Naive thymus-derived CD4-positive, alpha-beta T cell (primary cell): ENCODE results near the gene ITGAD. TPM values are rescaled to one million over a fixed set of nuclear protein-coding genes. Genes with fewer than 3 reads are reported as not detected.

Experiments
- ATAC-seq: fragments of 150-1000 bp; cut with Tn5 transposase; 2 replicates; pipeline ENCODE4 v1.10.0; 2021; ENCODE audit warnings: mild to moderate bottlenecking, moderate library complexity
- CTCF ChIA-PET: fragments of 350-600 bp; sonication (Branson Sonifier 250); formaldehyde crosslinking; loops from one replicate; lab custom pipeline; 2021; ENCODE audit warnings: antibody characterized with exemption; lab: Charles Lee
- POLR2A ChIA-PET: fragments of 350-600 bp; sonication (Branson Sonifier 250); formaldehyde crosslinking; loops from one replicate; lab custom pipeline; 2021; ENCODE audit warnings: antibody characterized with exemption, inconsistent platforms; lab: Charles Lee
- DNase-seq, 9 donors: peaks; one replicate each; pipeline versions ENCODE4 v3.0.0 to v3.0.0-alpha.2; 2020 to 2022; ENCODE audit warnings: mixed read lengths in 1 of 9
- H3K27ac ChIP-seq: one replicate; pipeline ENCODE4 v1.7.0; 2013; ENCODE audit warnings: mild to moderate bottlenecking, low read depth, low read length, moderate library complexity
- H3K27me3 ChIP-seq, 2 donors: one replicate each; pipeline ENCODE4 v1.7.0; 2013; ENCODE audit warnings: low read length in 2 of 2, mild to moderate bottlenecking in 2 of 2, moderate library complexity in 2 of 2; ENCODE audit not compliant: control insufficient read depth in 2 of 2, insufficient read depth in 2 of 2
- H3K36me3 ChIP-seq, 3 experiments: 1 replicate in 2 of 3; 2 replicates in 1 of 3; pipeline ENCODE4 v1.7.0; 2013; ENCODE audit warnings: low read length in 3 of 3, mild to moderate bottlenecking in 3 of 3, moderate library complexity in 1 of 3; ENCODE audit not compliant: insufficient read depth in 3 of 3, control insufficient read depth in 2 of 3
- H3K4me1 ChIP-seq, 2 donors: one replicate each; pipeline ENCODE4 v1.7.0; 2013; ENCODE audit warnings: low read length in 2 of 2, mild to moderate bottlenecking in 2 of 2, moderate library complexity in 1 of 2; ENCODE audit not compliant: control insufficient read depth in 2 of 2, insufficient read depth in 2 of 2
- H3K4me3 ChIP-seq: 2 replicates; pipeline ENCODE4 v1.7.0; 2013; ENCODE audit warnings: mild to moderate bottlenecking, low read length
- H3K9me3 ChIP-seq, 3 experiments: 1 replicate in 2 of 3; 2 replicates in 1 of 3; pipeline ENCODE4 v1.7.0; 2013; ENCODE audit warnings: low read length in 3 of 3; ENCODE audit not compliant: control insufficient read depth in 2 of 3
- H3K27ac Mint-ChIP-seq, 9 donors: one replicate each; pipeline ENCODE4 v1.8.0; 2020 to 2022; ENCODE audit warnings: mixed read lengths in 9 of 9, mild to moderate bottlenecking in 8 of 9, moderate library complexity in 5 of 9, inconsistent platforms in 2 of 9
- H3K27me3 Mint-ChIP-seq, 5 donors: one replicate each; pipeline ENCODE4 v1.8.0; 2021 to 2022; ENCODE audit warnings: mixed read lengths in 5 of 5, mild to moderate bottlenecking in 1 of 5
- H3K36me3 Mint-ChIP-seq, 5 donors: one replicate each; pipeline ENCODE4 v1.8.0; 2020 to 2022; ENCODE audit warnings: mixed read lengths in 5 of 5, mild to moderate bottlenecking in 3 of 5, inconsistent platforms in 1 of 5
- H3K4me1 Mint-ChIP-seq, 7 donors: one replicate each; pipeline ENCODE4 v1.8.0; 2020 to 2022; ENCODE audit warnings: mixed read lengths in 7 of 7, mild to moderate bottlenecking in 3 of 7, inconsistent platforms in 1 of 7
- H3K4me3 Mint-ChIP-seq, 10 donors: one replicate each; pipeline ENCODE4 v1.8.0; 2020 to 2022; ENCODE audit warnings: mild to moderate bottlenecking in 10 of 10, mixed read lengths in 10 of 10, moderate library complexity in 6 of 10, inconsistent platforms in 2 of 10
- H3K9me3 Mint-ChIP-seq, 11 donors: one replicate each; pipeline ENCODE4 v1.8.0; 2020 to 2022; ENCODE audit warnings: mixed read lengths in 11 of 11, mild to moderate bottlenecking in 4 of 11, inconsistent platforms in 1 of 11, moderate library complexity in 1 of 11
- intact Hi-C, 2 donors: fragments of 100-400 bp; cut with micrococcal nuclease; formaldehyde crosslinking; loops; one replicate each; pipeline ENCODE4 v1.15.1; 2023
- polyA plus RNA-seq, 2 donors: library from polyadenylated mRNA; unstranded; fragments of 300-500 nt; fragmentation: Illumina TruSeq; gene quantifications; one replicate each; pipeline ENCODE4 v1.2.3, GENCODE V29; 2021
- total RNA-seq, 6 experiments: library from RNA in 5 of 6; stranded (reverse) in 5 of 6; gene quantifications; 1 replicate in 5 of 6; 2 replicates in 1 of 6; pipeline ENCODE4 v1.2.3 and lab custom pipeline; 2021 to 2026

ITGAD gene
- total and polyA plus RNA-seq, 7 experiments from 2014 or later, result 0.24 to 1.3 TPM; not detected in 5

DNA sequence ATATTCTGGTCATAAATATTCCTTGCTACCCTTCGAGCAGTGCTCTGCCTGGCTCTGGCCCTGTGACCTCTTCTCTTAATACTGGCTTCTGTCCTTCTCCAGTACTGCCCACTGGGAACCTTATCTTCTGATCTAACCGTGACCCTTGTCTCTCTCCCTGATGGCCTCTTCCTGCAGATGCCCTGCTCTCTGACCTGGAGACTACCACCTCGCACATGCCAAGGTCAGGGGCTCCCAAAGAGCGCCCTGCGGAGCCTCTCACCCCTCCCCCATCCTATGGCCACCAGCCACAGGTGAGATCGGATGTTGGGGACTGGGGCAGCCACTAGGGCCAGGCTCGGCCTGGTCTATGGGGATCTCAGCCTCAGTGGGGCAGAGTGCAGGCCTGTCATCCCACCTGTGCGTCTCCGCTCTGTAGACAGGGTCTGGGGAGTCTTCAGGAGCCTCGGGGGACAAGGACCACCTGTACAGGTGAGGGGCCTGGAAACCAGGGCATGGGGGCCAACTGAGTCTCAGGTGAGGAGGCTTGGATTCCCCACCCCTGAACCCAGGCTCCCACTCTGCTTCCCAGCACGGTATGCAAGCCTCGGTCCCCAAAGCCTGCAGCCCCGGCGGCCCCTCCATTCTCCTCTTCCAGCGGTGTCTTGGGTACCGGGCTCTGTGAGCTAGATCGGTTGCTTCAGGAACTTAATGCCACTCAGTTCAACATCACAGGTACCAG is 80.3 kb downstream of the ITGAD start:
- ChIA-PET CTCF (interaction anchor here (3.2 kb wide), 1 partner anchor 13 kb away, joined by 17 read pairs; no protein-coding TSS in a partner anchor), POLR2A (interaction anchor here (7.8 kb wide), 1 partner anchor 15 kb away, joined by 69 read pairs; the partner anchor contains the start of gene ARMC5)
- DNase-seq (no peak), ATAC-seq (no peak)
- H3K4me1 ChIP-seq, result peaks cover 4 to 6% of the 10 kb centered on the region in 2 donors
- H3K4me3 Mint-ChIP-seq, result peak overlapping the region in 7 of 10 donors; percentile 17 to 81 (median 63)
- H3K9me3 ChIP-seq, result no peaks in the 10 kb centered on the region
- H3K27me3 Mint-ChIP-seq, result peaks cover 0 to 57% (median 14%) of the 10 kb centered on the region in 5 donors
- intact Hi-C loops, result no loop called here
- H3K4me1 Mint-ChIP-seq, result peaks cover 9 to 31% (median 26%) of the 10 kb centered on the region in 7 donors
- H3K4me3 ChIP-seq, result no peak overlapping the region
- H3K36me3 ChIP-seq, result no peaks in the 10 kb centered on the region
- H3K36me3 Mint-ChIP-seq, result no peaks in the 10 kb centered on the region
- no peak overlapping the region for H3K27ac ChIP-seq
- no peaks in the 10 kb centered on the region for H3K27me3 ChIP-seq
- no peak overlapping the region for H3K27ac Mint-ChIP-seq
- H3K9me3 Mint-ChIP-seq, result peaks cover 0 to 1% (median 0%) of the 10 kb centered on the region in 11 donors

DNA sequence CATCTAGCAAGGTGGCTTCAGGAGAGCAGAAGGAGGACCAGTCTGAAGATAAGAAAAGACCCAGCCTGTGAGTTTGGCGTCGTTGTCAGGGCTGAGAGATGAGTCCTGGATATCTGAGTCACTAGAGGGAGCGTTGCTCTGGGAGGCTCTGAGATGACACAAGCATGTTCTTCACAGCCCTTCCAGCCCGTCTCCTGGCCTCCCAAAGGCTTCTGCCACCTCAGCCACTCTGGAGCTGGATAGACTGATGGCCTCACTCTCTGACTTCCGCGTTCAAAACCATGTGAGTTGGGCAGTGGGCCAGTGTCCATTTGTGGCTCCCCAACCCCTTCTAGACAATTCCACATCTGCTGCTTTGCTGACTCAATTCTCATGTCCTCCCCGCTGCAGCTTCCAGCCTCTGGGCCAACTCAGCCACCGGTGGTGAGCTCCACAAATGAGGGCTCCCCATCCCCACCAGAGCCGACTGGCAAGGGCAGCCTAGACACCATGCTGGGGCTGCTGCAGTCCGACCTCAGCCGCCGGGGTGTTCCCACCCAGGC is 81.1 kb downstream of the ITGAD start:
- Histone ChIP-seq H3K27ac (no peak overlapping the region), H3K36me3 (no peaks in the 10 kb centered on the region), H3K27me3 (no peaks in the 10 kb centered on the region), H3K9me3 (no peaks in the 10 kb centered on the region), H3K4me1 (peaks cover 4 to 6% of the 10 kb centered on the region in 2 donors), H3K4me3 (no peak overlapping the region)
- peaks cover 0 to 63% (median 14%) of the 10 kb centered on the region in 5 donors for H3K27me3 Mint-ChIP-seq
- H3K36me3 Mint-ChIP-seq, result no peaks in the 10 kb centered on the region
- ChIA-PET CTCF (interaction anchor here (3.2 kb wide), 1 partner anchor 13 kb away, joined by 17 read pairs; no protein-coding TSS in a partner anchor), POLR2A (interaction anchor here (0.6 to 7.8 kb wide), 5 partner anchors 15 to 478 kb away, joined by 3 to 69 read pairs (median 3); partner anchors contain the start of genes ARMC5, ZNF267, ZNF646 and ZNF668)
- peaks cover 0 to 1% (median 0%) of the 10 kb centered on the region in 11 donors for H3K9me3 Mint-ChIP-seq
- peak overlapping the region in 1 of 10 donors; percentile 56 for H3K4me3 Mint-ChIP-seq
- H3K27ac Mint-ChIP-seq, result no peak overlapping the region
- intact Hi-C loops, result no loop called here
- ATAC-seq (no peak), DNase-seq (no peak)
- peaks cover 8 to 31% (median 23%) of the 10 kb centered on the region in 7 donors for H3K4me1 Mint-ChIP-seq

- ATAC-seq (no peak), DNase-seq (no peak)
- Histone ChIP-seq H3K27me3 (no peaks in the 10 kb centered on the region), H3K4me1 (peaks cover 4 to 6% of the 10 kb centered on the region in 2 donors), H3K27ac (no peak overlapping the region), H3K4me3 (no peak overlapping the region), H3K9me3 (no peaks in the 10 kb centered on the region), H3K36me3 (no peaks in the 10 kb centered on the region)
- intact Hi-C loops, result loop anchor here in 1 of 2 donors (5.0 kb wide), 1 partner anchor 237 kb away; a partner anchor contains a TSS
- no peaks in the 10 kb centered on the region for H3K36me3 Mint-ChIP-seq
- H3K9me3 Mint-ChIP-seq, result peaks cover 0 to 1% (median 0%) of the 10 kb centered on the region in 11 donors
- ChIA-PET POLR2A (interaction anchor here (0.6 to 7.8 kb wide), 5 partner anchors 16 to 433 kb away, joined by 3 to 69 read pairs (median 4); partner anchors contain the start of genes ARMC5, ZNF267, ZNF646 and ZNF668), CTCF (interaction anchor here (3.2 kb wide), 1 partner anchor 14 kb away, joined by 17 read pairs; no protein-coding TSS in a partner anchor)
- peak overlapping the region in 5 of 10 donors; percentile 22 to 91 (median 38) for H3K4me3 Mint-ChIP-seq
- peaks cover 0 to 69% (median 14%) of the 10 kb centered on the region in 5 donors for H3K27me3 Mint-ChIP-seq
- peaks cover 8 to 31% (median 22%) of the 10 kb centered on the region in 7 donors for H3K4me1 Mint-ChIP-seq
- no peak overlapping the region for H3K27ac Mint-ChIP-seq
These were observed 81.9 kb downstream of the ITGAD start for GRCh38 chr16:31474773-31475738.

DNA sequence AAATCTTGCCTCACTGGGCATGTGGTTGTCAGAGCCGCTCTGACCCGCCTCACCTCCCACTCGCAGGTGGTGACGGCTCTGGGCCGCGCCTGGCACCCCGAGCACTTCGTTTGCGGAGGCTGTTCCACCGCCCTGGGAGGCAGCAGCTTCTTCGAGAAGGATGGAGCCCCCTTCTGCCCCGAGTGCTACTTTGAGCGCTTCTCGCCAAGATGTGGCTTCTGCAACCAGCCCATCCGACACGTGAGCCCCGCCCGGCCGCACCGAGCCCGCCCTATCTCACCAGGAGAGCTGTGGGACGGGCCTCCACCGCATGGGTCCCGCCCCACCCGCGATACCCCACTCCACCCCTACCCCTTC is 82.8 kb downstream of the ITGAD start:
- ATAC-seq (no peak), DNase-seq (no peak)
- peaks cover 4 to 6% of the 10 kb centered on the region in 2 donors for H3K4me1 ChIP-seq
- H3K9me3 ChIP-seq, result no peaks in the 10 kb centered on the region
- intact Hi-C loops, result loop anchor here (1.0 to 5.0 kb wide), 2 partner anchors 17 to 236 kb away; partner anchors contain the start of gene ARMC5 (in 1 of the 2)
- Mint-ChIP-seq H3K4me1 (peaks cover 8 to 32% (median 22%) of the 10 kb centered on the region in 7 donors), H3K4me3 (peak overlapping the region; percentile 75 to 91 (median 84)), H3K27me3 (peaks cover 0 to 69% (median 14%) of the 10 kb centered on the region in 5 donors), H3K27ac (peak overlapping the region in 5 of 9 donors; percentile 62 to 83 (median 81)), H3K36me3 (no peaks in the 10 kb centered on the region), H3K9me3 (no peaks in the 10 kb centered on the region)
- H3K36me3 ChIP-seq, result no peaks in the 10 kb centered on the region
- H3K4me3 ChIP-seq, result peak overlapping the region; percentile 65
- CTCF ChIA-PET, result interaction anchor here (3.2 kb wide), 1 partner anchor 15 kb away, joined by 17 read pairs; no protein-coding TSS in a partner anchor
- H3K27ac ChIP-seq, result no peak overlapping the region
- POLR2A ChIA-PET, result interaction anchor here (1.0 to 7.8 kb wide), 7 partner anchors 12 to 402 kb away, joined by 3 to 69 read pairs (median 5); partner anchors contain the start of genes ARMC5, RUSF1, ZNF646 and ZNF668
- no peaks in the 10 kb centered on the region for H3K27me3 ChIP-seq

Other genes starting within 250 kb of the ITGAD start
- 1 to 10 TPM in 2 of 5 experiments, under 1 TPM in 3; 0.13 to 2.9 (median 0.69) TPM for gene PRSS36, start 243.3 kb upstream of the ITGAD start, total RNA-seq
- gene PRSS36, start 243.3 kb upstream of the ITGAD start, polyA plus RNA-seq, result 1 to 10 TPM; 1.2 to 1.3 TPM
- 100 to 1,000 TPM; 597 to 956 (median 714) TPM for gene FUS, start 213.2 kb upstream of the ITGAD start, total RNA-seq
- gene FUS, start 213.2 kb upstream of the ITGAD start, polyA plus RNA-seq, result 100 to 1,000 TPM; 177 to 194 TPM
- gene PYCARD, start 190.6 kb upstream of the ITGAD start, total RNA-seq, result 10 to 100 TPM; 13.0 to 80.1 (median 21.2) TPM
- gene PYCARD, start 190.6 kb upstream of the ITGAD start, polyA plus RNA-seq, result 10 to 100 TPM; 41.0 to 44.9 TPM
- gene TRIM72, start 179.2 kb upstream of the ITGAD start, total RNA-seq, result under 1 TPM in 1 of 5 experiments, not detected in 4; 0.24 TPM
- not detected for gene TRIM72, start 179.2 kb upstream of the ITGAD start, polyA plus RNA-seq
- gene PYDC1, start 176.2 kb upstream of the ITGAD start, total RNA-seq, result not detected
- gene PYDC1, start 176.2 kb upstream of the ITGAD start, polyA plus RNA-seq, result not detected
- gene ITGAM, start 133.4 kb upstream of the ITGAD start, total RNA-seq, result 100 to 1,000 TPM in 1 of 5 experiments, 10 to 100 TPM in 2, 1 to 10 TPM in 1, under 1 TPM in 1; 0.84 to 150 (median 17.9) TPM
- under 1 TPM; 0.27 to 0.52 TPM for gene ITGAM, start 133.4 kb upstream of the ITGAD start, polyA plus RNA-seq
- gene ITGAX, start 38.2 kb upstream of the ITGAD start, total RNA-seq, result 100 to 1,000 TPM in 1 of 5 experiments, 10 to 100 TPM in 2, 1 to 10 TPM in 2; 4.0 to 306 (median 40.2) TPM
- gene ITGAX, start 38.2 kb upstream of the ITGAD start, polyA plus RNA-seq, result under 1 TPM in 1 of 2 donors, not detected in 1; 0.05 TPM
- not detected for gene COX6A2, start 35.0 kb downstream of the ITGAD start, total RNA-seq
- gene COX6A2, start 35.0 kb downstream of the ITGAD start, polyA plus RNA-seq, result not detected
- gene ZNF843, start 49.5 kb downstream of the ITGAD start, total RNA-seq, result under 1 TPM; 0.11 to 0.54 (median 0.32) TPM
- gene ZNF843, start 49.5 kb downstream of the ITGAD start, polyA plus RNA-seq, result under 1 TPM; 0.12 to 0.33 TPM
- 10 to 100 TPM in 3 of 5 experiments, 1 to 10 TPM in 2; 8.5 to 14.4 (median 11.5) TPM for gene ARMC5, start 66.2 kb downstream of the ITGAD start, total RNA-seq
- 10 to 100 TPM in 1 of 2 donors, 1 to 10 TPM in 1; 6.2 to 12.1 TPM for gene ARMC5, start 66.2 kb downstream of the ITGAD start, polyA plus RNA-seq
- 1 to 10 TPM in 1 of 5 experiments, under 1 TPM in 4; 0.29 to 1.5 (median 0.57) TPM for gene TGFB1I1, start 78.8 kb downstream of the ITGAD start, total RNA-seq
- under 1 TPM; 0.32 to 0.44 TPM for gene TGFB1I1, start 78.8 kb downstream of the ITGAD start, polyA plus RNA-seq
- 1 to 10 TPM in 4 of 5 experiments, under 1 TPM in 1; 0.12 to 5.5 (median 3.7) TPM for gene SLC5A2, start 89.8 kb downstream of the ITGAD start, total RNA-seq
- 1 to 10 TPM; 2.4 to 3.3 TPM for gene SLC5A2, start 89.8 kb downstream of the ITGAD start, polyA plus RNA-seq
- 100 to 1,000 TPM in 2 of 5 experiments, 10 to 100 TPM in 3; 47.3 to 118 (median 89.5) TPM for gene RUSF1, start 115.1 kb downstream of the ITGAD start, total RNA-seq
- 10 to 100 TPM; 22.8 to 30.1 TPM for gene RUSF1, start 115.1 kb downstream of the ITGAD start, polyA plus RNA-seq
- not detected for gene AHSP, start 134.6 kb downstream of the ITGAD start, total RNA-seq
- not detected for gene AHSP, start 134.6 kb downstream of the ITGAD start, polyA plus RNA-seq